HCT116 (cell line): ENCODE data around the gene OXT. TPM values are rescaled to one million over a fixed set of nuclear protein-coding genes. Genes with fewer than 3 reads are reported as not detected.
A peak's percentile ranks its signal among the peaks of the same experiment; 100 is the strongest.
"Not testable (repeated sequence)": the region's sequence is repeated elsewhere in the genome, so short reads cannot be mapped to it uniquely, and the experiment has no call there.

Experiments
- ATAC-seq: fragments of 200-7000 bp; cut with Tn5 transposase; 2 replicates; pipeline ENCODE4 v1.9.1; 2020; ENCODE audit warnings: mild to moderate bottlenecking, moderate library complexity
- BruUV-seq: library from RNA; stranded (reverse); fragments of 400-500 nt; replicated peaks from 2 replicates; lab custom pipeline; 2021; lab: Mats Ljungman, UMichigan
- CTCF ChIA-PET: fragments of 300-600 bp; sonication (Branson Sonifier 250); formaldehyde crosslinking; loops from one replicate; lab custom pipeline; 2021; ENCODE audit warnings: antibody characterized with exemption; lab: Charles Lee
- POLR2A ChIA-PET: fragments of 300-600, 350-600 bp; sonication (Branson Sonifier 250); formaldehyde crosslinking; loops from one replicate; lab custom pipeline; 2021; ENCODE audit warnings: antibody characterized with exemption; lab: Charles Lee
- RAD21 ChIA-PET, 2 experiments: fragments of 300-600 bp; sonication (Branson Sonifier 250); formaldehyde crosslinking; loops; one replicate each; lab custom pipeline; 2023; ENCODE audit warnings: low total read pairs in 2 of 2; ENCODE audit not compliant: uncharacterized antibody in 2 of 2, unreplicated experiment in 2 of 2, low non-redundant PET in 1 of 2; lab: Charles Lee
- DNase-seq: peaks from one replicate; pipeline ENCODE4 v3.0.0-alpha.2; 2010; ENCODE audit warnings: low read depth, low spot score
- H2AFZ ChIP-seq: fragments of 200-600 bp; shearing (Covaris generic), sonication (generic); 2 replicates; pipeline ENCODE4 v1.6.1; 2017; ENCODE audit warnings: low read depth, mixed run types, mixed read lengths, antibody characterized with exemption, low read length; ENCODE audit not compliant: poor library complexity, severe bottlenecking
- H3K27ac ChIP-seq: 2 replicates; pipeline ENCODE4 v1.5.1; 2012; ENCODE audit warnings: low read depth, low read length
- H3K27me3 ChIP-seq: fragments of 200-600 bp; sonication (generic); 2 replicates; pipeline ENCODE4 v1.6.1; 2016; ENCODE audit warnings: mixed run types, low read length, mixed read lengths; ENCODE audit not compliant: insufficient read depth
- H3K36me3 ChIP-seq, 2 experiments: fragments of 200-500 bp in 1 of 2; fragments of 200-600 bp in 1 of 2; sonication (Bioruptor generic) in 1 of 2; sonication (generic) in 1 of 2; 2 replicates each; pipeline versions ENCODE4 v1.5.1 to v1.6.1; 2014 to 2016; ENCODE audit warnings: low read length in 2 of 2, inconsistent platforms in 1 of 2, mixed read lengths in 1 of 2, mixed run types in 1 of 2; ENCODE audit not compliant: insufficient read depth in 2 of 2, control insufficient read depth in 1 of 2
- H3K4me1 ChIP-seq, 2 experiments: fragments of 200-600 bp in 1 of 2; sonication (generic) in 1 of 2; 2 replicates each; pipeline versions ENCODE4 v1.5.1 to v1.6.1; 2012 to 2017; ENCODE audit warnings: low read length in 2 of 2, inconsistent platforms in 1 of 2, mild to moderate bottlenecking in 1 of 2, mixed read lengths in 1 of 2, mixed run types in 1 of 2, moderate library complexity in 1 of 2; ENCODE audit not compliant: insufficient read depth in 2 of 2, control insufficient read depth in 1 of 2
- H3K4me2 ChIP-seq: fragments of 200-600 bp; sonication (generic); 2 replicates; pipeline ENCODE4 v1.6.1; 2017; ENCODE audit warnings: mixed run types, low read length, mixed read lengths
- H3K4me3 ChIP-seq, 2 experiments: fragments of 200-600 bp in 1 of 2; sonication (generic) in 1 of 2; replicated peaks in 1 of 2; 2 replicates each; pipeline ENCODE4 v1.5.1; 2011 to 2016; ENCODE audit warnings: low read length in 2 of 2, control low read depth in 1 of 2, low read depth in 1 of 2, mild to moderate bottlenecking in 1 of 2, mixed read lengths in 1 of 2, mixed run types in 1 of 2
- H3K79me2 ChIP-seq: fragments of 200-600 bp; sonication (generic); 2 replicates; pipeline ENCODE4 v1.6.1; 2017; ENCODE audit warnings: mild to moderate bottlenecking, mixed run types, low read length, moderate library complexity, mixed read lengths; ENCODE audit not compliant: insufficient read depth
- H3K9ac ChIP-seq: fragments of 200-600 bp; sonication (generic); 2 replicates; pipeline ENCODE4 v1.6.1; 2016; ENCODE audit warnings: low read length, mixed read lengths
- H3K9me2 ChIP-seq: fragments of 200-600 bp; sonication (generic), shearing (Covaris generic); 2 replicates; pipeline ENCODE4 v1.6.1; 2017; ENCODE audit warnings: mixed run types, mild to moderate bottlenecking, moderate library complexity; ENCODE audit not compliant: insufficient read depth
- H3K9me3 ChIP-seq, 2 experiments: fragments of 200-500 bp in 1 of 2; fragments of 200-600 bp in 1 of 2; sonication (Bioruptor generic) in 1 of 2; sonication (generic) in 1 of 2; 2 replicates each; pipeline ENCODE4 v1.6.1; 2014 to 2017; ENCODE audit warnings: low read length in 2 of 2, mixed read lengths in 2 of 2, inconsistent platforms in 1 of 2, low read depth in 1 of 2, mild to moderate bottlenecking in 1 of 2, mixed run types in 1 of 2, moderate library complexity in 1 of 2; ENCODE audit not compliant: control insufficient read depth in 1 of 2, insufficient read depth in 1 of 2
- H4K20me1 ChIP-seq: fragments of 200-600 bp; sonication (generic), shearing (Covaris generic); 2 replicates; pipeline ENCODE4 v1.6.1; 2017; ENCODE audit warnings: mixed run types, mild to moderate bottlenecking, moderate library complexity; ENCODE audit not compliant: insufficient read depth
- CBX3 ChIP-seq: IDR thresholded peaks from 2 replicates; pipeline ENCODE4 v1.6.1; 2012; ENCODE audit warnings: low read depth
- CEBPB ChIP-seq: IDR thresholded peaks from 2 replicates; pipeline ENCODE4 v1.6.1; 2012; ENCODE audit warnings: low read depth
- EGR1 ChIP-seq: IDR thresholded peaks from 2 replicates; pipeline ENCODE4 v1.6.1; 2012; ENCODE audit warnings: low read depth
- ELF1 ChIP-seq: IDR thresholded peaks from 2 replicates; pipeline ENCODE4 v1.6.1; 2012; ENCODE audit warnings: low read depth, borderline replicate concordance
- POLR2A ChIP-seq: IDR thresholded peaks from 2 replicates; pipeline ENCODE4 v1.7.0; 2011; ENCODE audit warnings: borderline replicate concordance; ENCODE audit not compliant: insufficient read depth, insufficient read length; ENCODE audit errors: extremely low read depth
- RAD21 ChIP-seq: IDR thresholded peaks from 2 replicates; pipeline ENCODE4 v1.6.1; 2012; ENCODE audit warnings: low read depth, mild to moderate bottlenecking
- SP1 ChIP-seq: IDR thresholded peaks from 2 replicates; pipeline ENCODE4 v1.6.1; 2012; ENCODE audit warnings: low read depth
- ZFX ChIP-seq: fragments of 450-650 bp; IDR thresholded peaks from 2 replicates; pipeline ENCODE4 v1.6.1; 2017
- intact Hi-C: fragments of 100-400 bp; cut with micrococcal nuclease; formaldehyde crosslinking; loops from 2 replicates; pipeline ENCODE4 v1.10.0; 2022
- total RNA-seq: library from RNA; stranded (reverse); gene quantifications from one replicate; pipeline ENCODE4 v1.2.1, GENCODE V29; 2021; ENCODE audit not compliant: unreplicated experiment
- TF ChIP-seq, protein P1 (sequence below): IDR thresholded peaks from 2 replicates; pipeline ENCODE4 v1.6.1; 2012
- TF ChIP-seq, protein P2 (sequence below), 3 experiments: fragments of 200-600 bp in 1 of 3; sonication (generic) in 1 of 3; IDR thresholded peaks in 2 of 3; conservative IDR thresholded peaks in 1 of 3; 2 replicates each; pipeline ENCODE4 v1.5.1; 2012 to 2017; ENCODE audit warnings: low read depth in 2 of 3, low read length in 2 of 3, antibody characterized with exemption in 1 of 3, borderline replicate concordance in 1 of 3, control low read depth in 1 of 3, mild to moderate bottlenecking in 1 of 3, mixed read lengths in 1 of 3, mixed run types in 1 of 3, moderate library complexity in 1 of 3; ENCODE audit not compliant: insufficient read depth in 1 of 3

The OXT gene
- total RNA-seq, 1 experiment from 2014 or later, result not detected

DNA sequence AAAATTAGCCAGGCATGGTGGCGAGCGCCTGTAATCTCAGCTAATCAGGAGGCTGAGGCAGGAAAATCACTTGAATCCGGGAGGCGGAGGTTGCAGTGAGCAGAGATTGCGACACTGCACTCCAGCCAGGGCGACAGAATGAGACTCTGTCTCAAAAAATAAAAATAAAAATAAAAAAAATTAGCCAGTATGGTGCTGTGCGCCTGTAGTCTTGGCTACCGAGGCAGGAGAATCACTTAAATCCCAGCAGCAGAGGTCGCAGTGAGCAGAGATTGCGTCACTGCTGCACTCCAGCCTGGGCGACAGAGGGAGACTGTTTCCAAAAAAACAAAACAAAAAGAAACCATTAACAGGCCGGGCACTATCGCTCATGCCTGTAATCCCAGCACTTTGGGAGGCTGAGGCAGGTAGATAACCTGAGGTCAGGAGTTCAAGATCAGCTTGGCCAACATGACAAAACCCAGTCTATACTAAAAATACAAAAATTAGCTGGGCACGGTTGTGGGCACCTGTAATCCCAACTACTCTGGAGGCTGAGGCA is 46.5 kb downstream of the OXT start:
- H3K4me1 ChIP-seq, RAD21 ChIA-PET, H3K9me3 ChIP-seq, POLR2A ChIA-PET, H4K20me1 ChIP-seq, H3K9me2 ChIP-seq, H3K4me3 ChIP-seq, BruUV-seq, H2AFZ ChIP-seq, H3K9ac ChIP-seq, H3K27me3 ChIP-seq, H3K27ac ChIP-seq, H3K79me2 ChIP-seq: not testable (repeated sequence)
- peak overlapping the region; percentile 40 for H3K4me2 ChIP-seq
- CTCF ChIA-PET, result interaction anchor here (2.1 kb wide), 1 partner anchor 64 kb away, joined by 7 read pairs; no protein-coding TSS in a partner anchor
- peak; percentile 94 for TF ChIP-seq CEBPB
- TF ChIP-seq, protein P1, sequence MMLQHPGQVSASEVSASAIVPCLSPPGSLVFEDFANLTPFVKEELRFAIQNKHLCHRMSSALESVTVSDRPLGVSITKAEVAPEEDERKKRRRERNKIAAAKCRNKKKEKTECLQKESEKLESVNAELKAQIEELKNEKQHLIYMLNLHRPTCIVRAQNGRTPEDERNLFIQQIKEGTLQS, result peak; percentile 83
- peak; percentile 58; the same call in 1 of the 2 replicates for TF ChIP-seq RAD21
- TF ChIP-seq, protein P2, sequence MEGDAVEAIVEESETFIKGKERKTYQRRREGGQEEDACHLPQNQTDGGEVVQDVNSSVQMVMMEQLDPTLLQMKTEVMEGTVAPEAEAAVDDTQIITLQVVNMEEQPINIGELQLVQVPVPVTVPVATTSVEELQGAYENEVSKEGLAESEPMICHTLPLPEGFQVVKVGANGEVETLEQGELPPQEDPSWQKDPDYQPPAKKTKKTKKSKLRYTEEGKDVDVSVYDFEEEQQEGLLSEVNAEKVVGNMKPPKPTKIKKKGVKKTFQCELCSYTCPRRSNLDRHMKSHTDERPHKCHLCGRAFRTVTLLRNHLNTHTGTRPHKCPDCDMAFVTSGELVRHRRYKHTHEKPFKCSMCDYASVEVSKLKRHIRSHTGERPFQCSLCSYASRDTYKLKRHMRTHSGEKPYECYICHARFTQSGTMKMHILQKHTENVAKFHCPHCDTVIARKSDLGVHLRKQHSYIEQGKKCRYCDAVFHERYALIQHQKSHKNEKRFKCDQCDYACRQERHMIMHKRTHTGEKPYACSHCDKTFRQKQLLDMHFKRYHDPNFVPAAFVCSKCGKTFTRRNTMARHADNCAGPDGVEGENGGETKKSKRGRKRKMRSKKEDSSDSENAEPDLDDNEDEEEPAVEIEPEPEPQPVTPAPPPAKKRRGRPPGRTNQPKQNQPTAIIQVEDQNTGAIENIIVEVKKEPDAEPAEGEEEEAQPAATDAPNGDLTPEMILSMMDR (IDR thresholded peaks at IDR 0.05 in 2 of 3, conservative IDR thresholded peaks at IDR 0.05 in 1 of 3; ENCODE audit: borderline replicate concordance in 1 of 3, insufficient read depth in 1 of 3, low read depth in 2 of 3, low read length in 2 of 3), result peak; percentile 53 to 98 (median 67)
- H3K36me3 ChIP-seq, result peaks cover 7 to 14% of the 10 kb centered on the region in 2 experiments; a peak in 3 of 4 replicates
- DNase-seq (peak; percentile 58), ATAC-seq (peak; percentile 93)
- intact Hi-C loops, result loop anchor here (1.0 to 5.0 kb wide), 2 partner anchors 159 to 198 kb away; no protein-coding TSS in a partner anchor

DNA sequence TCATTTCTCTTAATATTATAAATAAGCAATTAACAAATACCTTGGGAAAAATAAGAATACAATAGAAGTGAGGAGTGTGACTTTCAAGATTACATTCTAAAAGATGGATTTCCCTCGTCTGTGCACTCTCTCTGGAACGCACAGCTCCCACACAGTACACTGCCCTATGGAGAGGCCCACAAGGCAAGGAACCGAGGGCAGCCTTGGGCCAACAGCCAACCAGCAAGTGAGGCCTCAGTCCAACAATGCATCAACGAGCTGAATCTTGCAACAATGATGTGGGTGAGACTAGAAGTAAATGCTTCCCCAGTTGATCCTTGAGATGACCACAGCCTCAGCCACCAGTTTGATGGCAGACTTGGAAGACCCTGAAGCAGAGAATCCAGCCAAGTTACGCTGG is 47.6 kb downstream of the OXT start:
- CTCF ChIA-PET, result no interaction called here

More for the DNA sequence above, 47.6 kb downstream of the OXT start:
- intact Hi-C loops, result loop anchor here (5.0 kb wide), 1 partner anchor 158 kb away; no protein-coding TSS in a partner anchor
- Histone ChIP-seq H3K36me3 (peaks cover 7 to 16% of the 10 kb centered on the region in 2 experiments; a peak in 3 of 4 replicates), H3K9me3 (no peaks in the 10 kb centered on the region), H3K4me2 (no peak overlapping the region), H3K27ac (no peak overlapping the region)
- ATAC-seq, result no peak
- RAD21 ChIA-PET, result no interaction called here
- TF ChIP-seq EGR1 (no peak), ZFX (no peak), CBX3 (no peak), SP1 (no peak), ELF1 (no peak), POLR2A (no peak)
- TF ChIP-seq, all 23 proteins: peak for 0
- Histone ChIP-seq H4K20me1 (no peaks in the 10 kb centered on the region), H3K4me1 (peaks cover 0 to 8% of the 10 kb centered on the region in 2 experiments; a peak in 1 of 4 replicates), H3K9me2 (no peaks in the 10 kb centered on the region), H3K4me3 (no peak overlapping the region), H3K9ac (no peak overlapping the region), H3K27me3 (no peaks in the 10 kb centered on the region), H3K79me2 (peaks cover 8% of the 10 kb centered on the region), H2AFZ (no peak overlapping the region)
- DNase-seq, result no peak
- POLR2A ChIA-PET, result no interaction called here
- BruUV-seq, result no TSS peak
